A673 (cell line): ENCODE measurements around the gene TCIRG1. TPM values are rescaled to one million over a fixed set of nuclear protein-coding genes. Genes with fewer than 3 reads are reported as not detected.

ENCODE experiments used
- BruUV-seq: library from RNA; stranded (reverse); fragments of 400-500 nt; replicated peaks from 2 replicates; lab custom pipeline; 2021; lab: Mats Ljungman, UMichigan
- CTCF ChIA-PET: fragments of 300-600 bp; sonication (Branson Sonifier 250); formaldehyde crosslinking; loops from one replicate; lab custom pipeline; 2022; ENCODE audit warnings: antibody characterized with exemption; lab: Charles Lee
- POLR2A ChIA-PET: fragments of 300-600 bp; sonication (Branson Sonifier 250); formaldehyde crosslinking; loops from one replicate; lab custom pipeline; 2022; ENCODE audit warnings: antibody characterized with exemption; ENCODE audit not compliant: low non-redundant PET; lab: Charles Lee
- DNase-seq: peaks from one replicate; pipeline ENCODE4 v3.0.0-alpha.2; 2015; ENCODE audit warnings: low spot score
- H3K27ac ChIP-seq: fragments of 200-600 bp; sonication (generic); 2 replicates; pipeline ENCODE4 v1.5.1; 2016; ENCODE audit warnings: mixed run types, low read depth, mild to moderate bottlenecking, mixed read lengths, antibody characterized with exemption, low read length; ENCODE audit not compliant: poor library complexity, severe bottlenecking
- H3K27me3 ChIP-seq: fragments of 200-600 bp; sonication (generic); replicated peaks from 2 replicates; pipeline ENCODE4 v1.6.1; 2017; ENCODE audit warnings: mixed run types, low read depth, mild to moderate bottlenecking, mixed read lengths, antibody characterized with exemption, low read length; ENCODE audit not compliant: insufficient read depth, poor library complexity
- H3K36me3 ChIP-seq: fragments of 200-600 bp; sonication (generic); 2 replicates; pipeline ENCODE4 v1.6.1; 2016; ENCODE audit warnings: mixed run types, mild to moderate bottlenecking, mixed read lengths, antibody characterized with exemption, low read length; ENCODE audit not compliant: insufficient read depth, poor library complexity, severe bottlenecking
- H3K4me1 ChIP-seq: fragments of 200-600 bp; sonication (generic); 2 replicates; pipeline ENCODE4 v1.6.1; 2017; ENCODE audit warnings: mixed run types, mild to moderate bottlenecking, mixed read lengths, antibody characterized with exemption, low read length; ENCODE audit not compliant: insufficient read depth, poor library complexity, severe bottlenecking
- H3K4me3 ChIP-seq: fragments of 200-600 bp; sonication (generic); 2 replicates; pipeline ENCODE4 v1.5.1; 2016; ENCODE audit warnings: low read depth, mixed run types, mild to moderate bottlenecking, mixed read lengths, low read length; ENCODE audit not compliant: poor library complexity, severe bottlenecking
- H3K9me3 ChIP-seq: fragments of 200-600 bp; sonication (generic); 2 replicates; pipeline ENCODE4 v1.6.1; 2016; ENCODE audit warnings: mixed run types, low read depth, mild to moderate bottlenecking, mixed read lengths, antibody characterized with exemption, low read length; ENCODE audit not compliant: poor library complexity, severe bottlenecking
- EZH2 ChIP-seq: fragments of 200-600 bp; sonication (generic); IDR thresholded peaks from 2 replicates; pipeline ENCODE4 v1.6.1; 2017; ENCODE audit warnings: borderline replicate concordance, low read depth, mild to moderate bottlenecking, mixed read lengths, antibody characterized with exemption, low read length; ENCODE audit not compliant: poor library complexity, severe bottlenecking
- intact Hi-C: fragments of 100-400 bp; cut with micrococcal nuclease; formaldehyde crosslinking; loops from one replicate; pipeline ENCODE4 v1.10.0; 2022; ENCODE audit not compliant: unreplicated experiment
- total RNA-seq: library from RNA; stranded (reverse); gene quantifications from 2 replicates; pipeline ENCODE4 v1.2.3, GENCODE V29; 2021
- TF ChIP-seq, protein P1 (sequence below): fragments of 300-800, 200-600 bp; sonication (generic); conservative IDR thresholded peaks from 2 replicates; pipeline ENCODE4 v1.5.1; 2017; ENCODE audit warnings: low read depth, mild to moderate bottlenecking, antibody characterized with exemption, low read length, moderate library complexity, mixed read lengths

TCIRG1 gene
- total RNA-seq, 1 experiment from 2014 or later: 15.0 TPM

DNA sequence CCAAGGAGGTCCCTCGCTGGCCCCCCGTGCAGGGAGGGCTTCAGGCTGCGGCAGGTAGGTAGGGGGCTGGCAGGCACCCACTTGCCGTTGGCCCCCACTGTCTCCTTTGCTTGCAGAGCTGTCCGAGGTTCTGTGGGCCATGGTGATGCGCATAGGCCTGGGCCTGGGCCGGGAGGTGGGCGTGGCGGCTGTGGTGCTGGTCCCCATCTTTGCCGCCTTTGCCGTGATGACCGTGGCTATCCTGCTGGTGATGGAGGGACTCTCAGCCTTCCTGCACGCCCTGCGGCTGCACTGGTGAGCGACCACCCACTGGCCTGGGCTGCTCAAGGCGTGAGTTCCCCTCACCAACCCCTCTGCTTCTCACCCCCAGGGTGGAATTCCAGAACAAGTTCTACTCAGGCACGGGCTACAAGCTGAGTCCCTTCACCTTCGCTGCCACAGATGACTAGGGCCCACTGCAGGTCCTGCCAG, 11.6 kb downstream of the TCIRG1 start:
- intact Hi-C loops: no loop called here
- H3K9me3 ChIP-seq: no peaks in the 10 kb centered on the region
- no peaks in the 10 kb centered on the region for H3K36me3 ChIP-seq
- no peak overlapping the region for H3K4me3 ChIP-seq
- no TSS peak for BruUV-seq
- TF ChIP-seq EZH2: no peak
- TF ChIP-seq, protein P1, sequence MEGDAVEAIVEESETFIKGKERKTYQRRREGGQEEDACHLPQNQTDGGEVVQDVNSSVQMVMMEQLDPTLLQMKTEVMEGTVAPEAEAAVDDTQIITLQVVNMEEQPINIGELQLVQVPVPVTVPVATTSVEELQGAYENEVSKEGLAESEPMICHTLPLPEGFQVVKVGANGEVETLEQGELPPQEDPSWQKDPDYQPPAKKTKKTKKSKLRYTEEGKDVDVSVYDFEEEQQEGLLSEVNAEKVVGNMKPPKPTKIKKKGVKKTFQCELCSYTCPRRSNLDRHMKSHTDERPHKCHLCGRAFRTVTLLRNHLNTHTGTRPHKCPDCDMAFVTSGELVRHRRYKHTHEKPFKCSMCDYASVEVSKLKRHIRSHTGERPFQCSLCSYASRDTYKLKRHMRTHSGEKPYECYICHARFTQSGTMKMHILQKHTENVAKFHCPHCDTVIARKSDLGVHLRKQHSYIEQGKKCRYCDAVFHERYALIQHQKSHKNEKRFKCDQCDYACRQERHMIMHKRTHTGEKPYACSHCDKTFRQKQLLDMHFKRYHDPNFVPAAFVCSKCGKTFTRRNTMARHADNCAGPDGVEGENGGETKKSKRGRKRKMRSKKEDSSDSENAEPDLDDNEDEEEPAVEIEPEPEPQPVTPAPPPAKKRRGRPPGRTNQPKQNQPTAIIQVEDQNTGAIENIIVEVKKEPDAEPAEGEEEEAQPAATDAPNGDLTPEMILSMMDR: no peak
- H3K4me1 ChIP-seq: no peaks in the 10 kb centered on the region
- H3K27me3 ChIP-seq: no peaks in the 10 kb centered on the region
- CTCF ChIA-PET: no interaction called here
- no peak overlapping the region for H3K27ac ChIP-seq
- POLR2A ChIA-PET: no interaction called here
- no peak for DNase-seq

DNA sequence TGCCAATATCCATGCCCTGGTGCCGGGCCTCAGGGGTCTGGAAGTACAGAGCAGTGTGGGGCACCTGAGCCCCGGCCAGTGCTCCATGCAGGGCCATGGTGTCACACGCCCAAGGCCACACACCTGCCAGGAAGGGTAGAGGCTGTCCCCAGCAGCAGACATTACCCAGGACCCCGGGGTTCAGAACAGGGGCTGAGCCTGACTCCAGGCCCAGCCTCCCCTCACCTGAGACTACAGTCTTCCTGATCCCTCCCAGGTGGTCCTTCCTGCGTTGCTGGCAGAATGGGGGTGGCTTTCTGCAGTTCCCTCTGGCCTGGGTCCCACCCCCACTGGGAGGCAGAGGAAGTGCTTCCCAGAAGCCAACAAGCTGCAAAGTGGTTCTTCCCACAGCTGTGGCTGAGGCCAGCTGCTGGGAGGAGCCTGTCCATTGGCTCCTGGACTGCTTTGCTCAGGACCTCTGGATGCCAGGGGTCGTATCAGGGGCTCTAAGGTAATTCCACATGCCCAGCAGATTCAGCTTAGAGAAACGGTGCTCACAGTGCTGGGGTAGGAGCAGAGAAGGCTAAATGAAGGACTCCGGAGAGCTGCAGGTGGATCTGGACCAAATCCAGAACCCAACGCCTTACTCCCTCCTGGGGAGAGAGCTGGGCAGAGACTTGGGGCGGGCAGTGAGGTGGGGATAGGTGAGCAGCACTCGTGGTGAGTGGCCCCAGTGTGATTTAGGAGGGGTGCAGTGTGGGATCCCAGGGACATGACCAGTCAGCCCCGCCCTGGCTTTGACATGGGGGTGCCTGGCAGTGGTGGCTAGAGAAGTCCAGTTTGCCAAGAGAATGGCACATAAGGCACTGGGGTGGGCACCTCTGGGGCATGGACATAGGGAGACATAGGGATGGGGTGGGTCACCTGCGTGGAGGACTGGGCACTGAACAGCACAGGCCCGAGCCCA, 12.6 kb downstream of the TCIRG1 start:
- no peak for DNase-seq
- Histone ChIP-seq H3K4me1 (no peaks in the 10 kb centered on the region), H3K27ac (no peak overlapping the region), H3K27me3 (no peaks in the 10 kb centered on the region), H3K4me3 (no peak overlapping the region), H3K36me3 (no peaks in the 10 kb centered on the region), H3K9me3 (no peaks in the 10 kb centered on the region)
- POLR2A ChIA-PET: no interaction called here
- BruUV-seq: no TSS peak
- TF ChIP-seq, protein P1: no peak
- TF ChIP-seq EZH2: no peak
- intact Hi-C loops: no loop called here
- CTCF ChIA-PET: no interaction called here

DNA sequence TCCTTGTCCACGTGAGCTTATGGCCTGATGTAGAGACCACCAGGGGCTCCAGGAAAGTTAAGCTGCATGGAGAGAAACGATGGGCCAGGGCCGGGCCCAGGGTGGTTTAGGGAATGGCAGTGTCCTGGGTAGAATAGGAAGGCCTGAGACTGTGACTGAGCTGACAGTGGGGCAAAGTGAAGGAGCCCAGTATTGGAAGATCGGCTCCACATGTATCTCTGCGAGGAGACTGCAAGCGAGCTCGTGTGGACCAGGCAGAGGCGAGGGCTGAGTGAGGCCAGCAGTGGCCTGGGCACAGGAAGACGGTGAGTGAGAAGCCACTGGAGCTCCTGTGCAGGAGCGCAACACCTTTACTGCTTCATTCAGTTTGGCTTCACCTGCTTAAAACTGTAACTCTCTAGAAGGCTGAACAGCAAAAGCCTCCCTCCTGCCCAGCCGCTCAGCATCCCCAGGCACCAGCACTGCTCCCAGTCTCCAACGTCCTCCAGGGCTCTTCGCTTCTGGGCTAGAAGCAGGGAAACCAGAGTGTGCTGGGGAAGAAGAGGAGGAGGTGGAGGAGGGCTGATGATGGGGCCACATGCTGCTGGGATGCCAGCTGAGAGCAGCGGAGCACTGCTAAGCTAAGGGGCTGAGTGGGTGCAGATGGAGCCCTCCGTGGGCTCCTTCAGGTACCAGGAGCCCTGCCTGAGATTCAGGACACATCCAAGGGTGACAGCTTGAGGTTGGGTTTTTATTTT, 13.5 kb downstream of the TCIRG1 start:
- no TSS peak for BruUV-seq
- no peak for DNase-seq
- no peaks in the 10 kb centered on the region for H3K36me3 ChIP-seq
- no peak overlapping the region for H3K27ac ChIP-seq
- intact Hi-C loops: no loop called here
- no peak overlapping the region for H3K4me3 ChIP-seq
- ChIA-PET POLR2A (interaction anchor here (0.6 kb wide), 1 partner anchor 17 kb away, joined by 3 read pairs; no protein-coding TSS in a partner anchor), CTCF (no interaction called here)
- TF ChIP-seq, protein P1: no peak
- no peak for TF ChIP-seq EZH2
- no peaks in the 10 kb centered on the region for H3K9me3 ChIP-seq
- H3K27me3 ChIP-seq: no peaks in the 10 kb centered on the region
- H3K4me1 ChIP-seq: no peaks in the 10 kb centered on the region
